BLaER1 treated with 17β-estradiol and CSF1 and Interleukin-3, amounts not matched to agents 10 nM and 100 nM (cell line): ENCODE data around the gene CPSF7.

ENCODE experiments used
- H3K27ac ChIP-seq, 11 experiments: shearing (Covaris generic); formaldehyde crosslinking; 2 replicates each; pipeline ENCODE4 v1.8.1; 2022
- H3K27me3 ChIP-seq, 11 experiments: shearing (Covaris generic); formaldehyde crosslinking; 2 replicates each; pipeline ENCODE4 v1.8.1; 2022
- H3K36me3 ChIP-seq, 11 experiments: shearing (Covaris generic); formaldehyde crosslinking; 2 replicates each; pipeline ENCODE4 v1.8.1; 2022
- H3K4me1 ChIP-seq, 10 experiments: shearing (Covaris generic); formaldehyde crosslinking; 2 replicates each; pipeline ENCODE4 v1.8.1; 2022
- H3K4me2 ChIP-seq, 11 experiments: shearing (Covaris generic); formaldehyde crosslinking; 2 replicates each; pipeline ENCODE4 v1.8.1; 2022
- H3K4me3 ChIP-seq, 10 experiments: shearing (Covaris generic); formaldehyde crosslinking; 2 replicates each; pipeline ENCODE4 v1.8.1; 2022
- H3K9ac ChIP-seq, 11 experiments: shearing (Covaris generic); formaldehyde crosslinking; 2 replicates each; pipeline ENCODE4 v1.8.1; 2022
- H3K9me3 ChIP-seq, 11 experiments: shearing (Covaris generic); formaldehyde crosslinking; replicated peaks in 1 of 11; 2 replicates each; pipeline ENCODE4 v1.8.1; 2022
- H4K20me1 ChIP-seq, 11 experiments: shearing (Covaris generic); formaldehyde crosslinking; 2 replicates each; pipeline ENCODE4 v1.8.1; 2022
- Cebpa-rat ChIP-seq, 11 experiments: shearing (Covaris generic); IDR thresholded peaks; 2 replicates each; pipeline ENCODE4 v1.8.1; 2022

The CPSF7 gene

GRCh38 chr11:61375761-61376108 lies 54.0 kb downstream of the CPSF7 start:
- Histone ChIP-seq H3K4me1 (peaks cover 0 to 35% (median 27%) of the 10 kb centered on the region in 10 experiments; a peak in 16 of 20 replicates), H3K9me3 (peaks cover 17 to 50% (median 43%) of the 10 kb centered on the region in 11 experiments; a peak in 20 of 22 replicates), H3K9ac (no peak overlapping the region), H3K4me3 (no peak overlapping the region), H3K27me3 (no peaks in the 10 kb centered on the region), H3K27ac (no peak overlapping the region), H4K20me1 (no peaks in the 10 kb centered on the region), H3K4me2 (no peak overlapping the region), H3K36me3 (peaks cover 47 to 74% (median 65%) of the 10 kb centered on the region in 11 experiments)
- TF ChIP-seq Cebpa-rat (IDR thresholded peaks at IDR 0.05): no peak

GRCh38 chr11:61372659-61373420 lies 56.9 kb downstream of the CPSF7 start:
- H3K36me3 ChIP-seq: peaks cover 76 to 100% (median 91%) of the 10 kb centered on the region in 11 experiments
- H3K9ac ChIP-seq: no peak overlapping the region
- no peaks in the 10 kb centered on the region for H3K27me3 ChIP-seq
- no peaks in the 10 kb centered on the region for H4K20me1 ChIP-seq
- H3K27ac ChIP-seq: no peak overlapping the region
- TF ChIP-seq Cebpa-rat (IDR thresholded peaks at IDR 0.05): no peak
- peaks cover 17 to 64% (median 53%) of the 10 kb centered on the region in 11 experiments; a peak in 20 of 22 replicates for H3K9me3 ChIP-seq
- H3K4me3 ChIP-seq: no peak overlapping the region
- peaks cover 10 to 38% (median 19%) of the 10 kb centered on the region in 10 experiments; a peak in 19 of 20 replicates for H3K4me1 ChIP-seq
- H3K4me2 ChIP-seq: no peak overlapping the region

- Histone ChIP-seq H4K20me1 (no peaks in the 10 kb centered on the region), H3K4me2 (peak overlapping the region in 9 of 11 experiments; percentile 8 to 55 (median 33); a peak in 14 of 22 replicates), H3K9me3 (peaks cover 17 to 62% (median 53%) of the 10 kb centered on the region in 11 experiments; a peak in 20 of 22 replicates), H3K4me1 (peaks cover 10 to 37% (median 14%) of the 10 kb centered on the region in 10 experiments; a peak in 19 of 20 replicates), H3K36me3 (peaks cover 92 to 100% (median 99%) of the 10 kb centered on the region in 11 experiments), H3K27me3 (no peaks in the 10 kb centered on the region), H3K4me3 (no peak overlapping the region), H3K27ac (peak overlapping the region in 6 of 11 experiments; percentile 2 to 45 (median 16); a peak in 7 of 22 replicates), H3K9ac (no peak overlapping the region)
- no peak for TF ChIP-seq Cebpa-rat (IDR thresholded peaks at IDR 0.05)
Observed at GRCh38 chr11:61370349-61371005, 59.3 kb downstream of the CPSF7 start.

GRCh38 chr11:61369372-61370348 lies 60.1 kb downstream of the CPSF7 start:
- Histone ChIP-seq H3K4me1 (peaks cover 10 to 37% (median 14%) of the 10 kb centered on the region in 10 experiments; a peak in 19 of 20 replicates), H3K4me3 (no peak overlapping the region), H4K20me1 (no peaks in the 10 kb centered on the region; a peak in 1 of 22 replicates), H3K27me3 (no peaks in the 10 kb centered on the region), H3K4me2 (peak overlapping the region in 9 of 11 experiments; percentile 2 to 55 (median 33); a peak in 11 of 22 replicates), H3K9me3 (peaks cover 13 to 53% (median 49%) of the 10 kb centered on the region in 11 experiments; a peak in 20 of 22 replicates), H3K9ac (no peak overlapping the region; a peak in 1 of 22 replicates), H3K27ac (peak overlapping the region in 8 of 11 experiments; percentile 2 to 45 (median 16); a peak in 9 of 22 replicates), H3K36me3 (peaks cover 92 to 100% (median 99%) of the 10 kb centered on the region in 11 experiments)
- no peak for TF ChIP-seq Cebpa-rat (IDR thresholded peaks at IDR 0.05)

GRCh38 chr11:61368646-61369045 lies 61.1 kb downstream of the CPSF7 start:
- peaks cover 92 to 100% (median 99%) of the 10 kb centered on the region in 11 experiments for H3K36me3 ChIP-seq
- no peak for TF ChIP-seq Cebpa-rat (IDR thresholded peaks at IDR 0.05)
- H4K20me1 ChIP-seq: peaks cover 0 to 10% (median 0%) of the 10 kb centered on the region in 11 experiments; a peak in 2 of 22 replicates
- peaks cover 11 to 43% (median 39%) of the 10 kb centered on the region in 11 experiments; a peak in 20 of 22 replicates for H3K9me3 ChIP-seq
- no peak overlapping the region for H3K4me3 ChIP-seq
- H3K27me3 ChIP-seq: no peaks in the 10 kb centered on the region
- no peak overlapping the region for H3K9ac ChIP-seq
- H3K27ac ChIP-seq: peak overlapping the region in 2 of 11 experiments; percentile 4 to 30; a peak in 1 of 22 replicates
- peak overlapping the region in 2 of 11 experiments; percentile 21 to 40; a peak in 3 of 22 replicates for H3K4me2 ChIP-seq
- peaks cover 10 to 45% (median 19%) of the 10 kb centered on the region in 10 experiments for H3K4me1 ChIP-seq

GRCh38 chr11:61367406-61367805 lies 62.4 kb downstream of the CPSF7 start:
- Histone ChIP-seq H3K27me3 (no peaks in the 10 kb centered on the region), H3K4me1 (peaks cover 22 to 55% (median 28%) of the 10 kb centered on the region in 10 experiments), H3K36me3 (peaks cover 87 to 93% (median 91%) of the 10 kb centered on the region in 11 experiments), H3K4me3 (no peak overlapping the region), H3K4me2 (no peak overlapping the region), H3K27ac (no peak overlapping the region), H3K9ac (no peak overlapping the region), H3K9me3 (peaks cover 6 to 31% (median 26%) of the 10 kb centered on the region in 11 experiments; a peak in 19 of 22 replicates), H4K20me1 (peaks cover 0 to 12% (median 0%) of the 10 kb centered on the region in 11 experiments; a peak in 2 of 22 replicates)
- TF ChIP-seq Cebpa-rat (IDR thresholded peaks at IDR 0.05): no peak

- H3K4me1 ChIP-seq: peaks cover 33 to 54% (median 37%) of the 10 kb centered on the region in 10 experiments
Observed at GRCh38 chr11:61364012-61364675, 65.6 kb downstream of the CPSF7 start.

More at GRCh38 chr11:61364012-61364675, 65.6 kb downstream of the CPSF7 start:
- H3K9ac ChIP-seq: peak overlapping the region in 9 of 11 experiments; percentile 7 to 99 (median 95); a peak in 8 of 22 replicates
- TF ChIP-seq Cebpa-rat (IDR thresholded peaks at IDR 0.05): no peak
- peaks cover 0 to 12% (median 0%) of the 10 kb centered on the region in 11 experiments; a peak in 2 of 22 replicates for H4K20me1 ChIP-seq
- no peaks in the 10 kb centered on the region for H3K27me3 ChIP-seq
- H3K27ac ChIP-seq: peak overlapping the region in 6 of 11 experiments; percentile 16 to 99 (median 62); a peak in 7 of 22 replicates
- H3K4me2 ChIP-seq: peak overlapping the region in 10 of 11 experiments; percentile 85 to 98 (median 91); a peak in 18 of 22 replicates
- H3K4me3 ChIP-seq: peak overlapping the region in 3 of 10 experiments; percentile 76 to 86 (median 83); a peak in 3 of 20 replicates
- no peaks in the 10 kb centered on the region for H3K9me3 ChIP-seq
- peaks cover 54 to 60% (median 58%) of the 10 kb centered on the region in 11 experiments for H3K36me3 ChIP-seq
